Stimulated activated CD8-positive, alpha-beta memory T cell treated with anti-CD3 and anti-CD28 coated beads, Interleukin-15, amount 100 ng/mL, for 48 hours (primary cell): Measurements from ENCODE around the gene TSPAN11.
"Not testable (repeated sequence)": the region's sequence is repeated elsewhere in the genome, so short reads cannot be mapped to it uniquely, and the experiment has no call there.

ENCODE experiments used
- DNase-seq, 2 donors: peaks; one replicate each; pipeline ENCODE4 v3.0.0-alpha.2; 2020; ENCODE audit warnings: low read depth in 2 of 2

The TSPAN11 gene, protein sequence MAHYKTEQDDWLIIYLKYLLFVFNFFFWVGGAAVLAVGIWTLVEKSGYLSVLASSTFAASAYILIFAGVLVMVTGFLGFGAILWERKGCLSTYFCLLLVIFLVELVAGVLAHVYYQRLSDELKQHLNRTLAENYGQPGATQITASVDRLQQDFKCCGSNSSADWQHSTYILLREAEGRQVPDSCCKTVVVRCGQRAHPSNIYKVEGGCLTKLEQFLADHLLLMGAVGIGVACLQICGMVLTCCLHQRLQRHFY

DNA sequence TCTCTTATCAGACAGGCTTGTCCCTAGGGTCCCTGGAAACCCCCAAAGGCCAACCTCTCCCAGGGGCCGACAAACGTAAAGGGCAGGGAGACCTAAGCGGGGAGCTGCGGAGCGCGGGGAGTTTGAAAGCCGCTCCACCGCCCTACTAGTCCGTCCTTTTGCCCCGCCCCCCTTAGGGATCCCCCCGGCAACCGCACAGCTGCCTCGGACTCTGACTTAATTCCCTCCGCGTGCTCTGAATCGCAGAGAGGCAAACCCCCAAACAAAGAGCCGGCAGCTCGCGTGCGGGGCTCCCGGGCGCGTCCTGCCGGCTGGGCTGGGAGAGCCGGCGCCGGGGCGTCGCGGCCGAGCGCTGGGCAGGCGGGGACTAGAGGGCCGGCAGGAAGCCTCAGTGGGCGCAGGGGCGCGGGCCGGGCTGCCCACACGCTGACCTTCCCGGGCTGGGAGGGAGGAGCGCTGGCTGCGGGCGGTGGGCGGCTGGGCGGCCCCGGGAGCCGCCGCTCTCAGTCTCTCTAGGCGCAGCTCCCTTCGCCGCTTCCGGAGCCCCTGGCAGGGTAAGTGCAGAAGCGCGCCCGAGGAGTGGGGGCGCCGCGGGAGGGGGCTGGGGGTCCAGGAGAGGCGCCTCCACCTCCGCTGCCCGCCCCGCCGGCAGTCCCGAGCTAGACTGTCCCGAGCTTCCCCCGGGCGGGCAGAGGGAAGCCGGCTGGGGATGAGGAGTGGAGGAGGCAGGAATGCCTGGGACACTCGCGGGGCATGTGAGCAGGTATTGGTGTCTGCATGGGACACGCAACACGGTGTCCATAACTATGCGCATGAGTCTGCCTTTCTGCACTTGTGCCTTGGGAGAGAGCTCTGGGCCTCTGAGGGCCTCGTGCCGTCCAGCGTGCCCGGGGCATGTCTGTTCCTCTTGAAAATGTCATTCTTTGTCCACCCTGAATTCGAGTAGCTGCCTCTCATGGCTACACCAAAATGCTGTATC, at the start of gene TSPAN11:
TSPAN11 (plus strand) TSS at position 506 of the 979 bp plus-strand sequence. CDS start 27,244 bp downstream, outside the sequence.
- no peak for DNase-seq

DNA sequence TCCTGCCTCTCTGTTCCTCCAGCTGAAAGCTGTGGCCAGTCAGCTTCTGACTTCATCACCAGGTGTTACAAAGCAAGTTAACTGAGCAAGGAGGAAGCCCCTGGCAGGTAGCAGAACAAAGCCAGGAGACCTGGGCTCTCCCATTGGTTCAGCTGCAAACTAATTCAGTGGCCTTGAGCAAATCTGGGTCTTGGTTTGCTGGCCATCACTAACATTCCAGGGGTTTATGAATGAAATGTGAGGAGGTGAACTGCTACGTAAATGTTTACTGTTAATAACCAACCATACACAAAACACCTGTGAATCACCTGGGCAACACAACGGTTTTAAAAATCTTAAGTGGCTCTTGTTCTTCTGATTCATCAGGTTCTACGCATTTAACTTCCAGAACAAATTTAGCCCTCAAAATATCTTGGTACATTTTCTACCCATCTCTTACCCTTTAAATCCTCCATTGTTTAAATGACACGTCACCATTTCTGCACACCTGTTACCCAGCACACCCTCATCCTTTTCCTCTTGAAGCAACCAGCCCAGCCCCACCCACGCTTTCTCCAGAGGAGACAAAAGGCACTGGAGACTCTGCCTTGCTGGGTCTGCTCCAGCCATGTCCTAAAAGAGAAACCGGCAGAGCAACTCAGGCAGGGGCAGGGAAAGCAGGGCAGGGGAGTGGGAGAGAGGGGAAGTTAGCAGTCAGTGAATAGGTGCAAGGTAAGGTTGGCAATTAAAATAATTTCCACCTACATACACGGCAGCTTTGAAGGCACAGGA, 49.3 kb upstream of the TSPAN11 start:
- no peak for DNase-seq

DNA sequence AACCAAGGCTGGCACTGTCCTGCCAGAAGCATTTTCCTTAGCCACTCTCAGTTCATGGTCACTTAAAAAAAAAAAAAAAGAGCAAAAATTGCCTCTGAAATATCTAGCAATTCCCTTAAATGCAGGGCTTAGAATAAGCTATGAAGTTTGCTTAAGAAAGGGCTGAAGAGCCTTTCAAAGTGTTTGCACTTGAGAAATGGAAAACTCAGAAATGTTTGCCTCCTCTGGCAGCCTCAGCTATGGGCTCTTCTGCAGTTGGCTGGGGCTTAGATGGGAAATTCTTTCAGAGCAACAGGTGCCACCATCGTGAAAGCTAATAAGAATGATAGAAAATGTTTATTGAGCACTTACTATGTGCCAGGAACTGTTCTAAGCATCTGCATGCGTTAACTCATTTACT, 48.5 kb upstream of the TSPAN11 start:
- no peak for DNase-seq

DNA sequence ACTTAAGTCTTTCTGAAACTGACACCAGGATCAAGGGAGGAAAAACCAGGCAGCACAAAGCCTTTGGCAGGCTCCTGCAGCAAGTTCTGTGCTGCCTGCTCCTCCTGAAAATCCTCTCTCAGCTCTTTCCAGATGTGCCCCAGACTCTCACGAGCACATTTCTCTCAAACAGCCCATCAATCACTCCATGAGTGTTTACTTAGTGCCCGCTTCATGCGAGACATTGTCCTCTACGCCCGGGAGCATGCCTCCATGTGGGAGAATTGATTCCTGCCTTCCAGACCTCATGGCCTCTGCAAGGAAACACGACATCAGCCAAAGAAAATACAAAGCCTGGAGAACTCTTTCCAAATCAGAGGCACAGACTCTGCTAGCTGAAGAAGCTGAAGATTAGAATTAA, 46.5 kb upstream of the TSPAN11 start:
- DNase-seq: no peak

DNA sequence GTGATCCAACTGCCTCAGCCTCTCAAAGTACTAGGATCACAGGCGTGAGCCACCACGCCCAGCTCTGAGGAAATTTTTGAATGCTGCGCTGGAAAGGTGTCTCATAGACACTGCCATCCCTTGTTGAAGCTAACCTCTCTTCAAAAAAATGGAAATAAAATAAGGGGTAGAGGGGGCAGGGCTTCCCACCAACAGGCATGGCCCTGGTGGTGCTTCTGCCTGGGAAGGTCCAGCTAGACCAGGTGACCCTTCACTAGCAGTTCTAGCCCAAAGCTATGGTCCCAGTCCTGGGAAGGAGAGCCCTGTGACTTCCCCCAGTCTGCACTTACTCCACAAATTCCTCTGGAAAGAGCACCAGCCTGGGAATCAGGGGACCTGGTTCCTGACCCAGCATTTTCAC, 45.7 kb upstream of the TSPAN11 start:
- DNase-seq: no peak

DNA sequence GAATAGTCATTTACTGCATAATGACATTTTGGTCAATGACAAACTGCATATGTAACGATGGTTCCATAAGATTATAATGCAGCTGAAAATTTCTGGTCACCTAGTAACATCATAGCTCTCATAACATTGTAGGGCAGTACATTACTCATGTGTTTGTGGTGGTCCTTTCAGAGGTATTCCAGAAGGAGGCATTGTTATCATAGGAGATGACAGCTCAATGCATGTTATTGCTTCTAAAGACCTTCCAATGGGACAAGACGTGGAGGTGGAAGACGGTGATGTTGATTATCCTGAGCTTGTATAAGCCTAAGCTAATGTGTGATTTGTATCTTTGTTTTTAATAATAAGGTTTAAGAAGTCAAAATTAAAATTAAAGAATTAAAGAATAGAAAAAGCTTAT, 43.8 kb upstream of the TSPAN11 start:
- DNase-seq: no peak

DNA sequence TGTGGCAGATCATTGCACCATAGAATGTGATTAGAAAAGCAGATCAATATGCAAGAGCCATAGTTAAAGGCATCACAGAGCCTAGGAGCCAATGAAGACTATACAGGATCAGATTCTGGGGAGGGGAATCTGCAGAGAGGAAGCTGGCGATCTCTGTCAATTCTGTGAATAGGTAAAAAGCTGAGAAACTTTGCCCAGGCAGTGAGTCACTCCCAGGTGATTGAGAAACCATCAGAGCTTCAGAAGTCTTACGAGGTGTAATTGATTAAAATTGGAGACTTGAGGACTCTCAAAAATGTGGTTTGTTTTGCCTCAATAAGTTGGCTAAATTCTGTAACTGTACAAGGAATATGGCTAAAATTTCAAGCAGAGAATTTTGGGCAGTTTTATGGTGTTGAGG, 41.7 kb upstream of the TSPAN11 start:
- no peak for DNase-seq

DNA sequence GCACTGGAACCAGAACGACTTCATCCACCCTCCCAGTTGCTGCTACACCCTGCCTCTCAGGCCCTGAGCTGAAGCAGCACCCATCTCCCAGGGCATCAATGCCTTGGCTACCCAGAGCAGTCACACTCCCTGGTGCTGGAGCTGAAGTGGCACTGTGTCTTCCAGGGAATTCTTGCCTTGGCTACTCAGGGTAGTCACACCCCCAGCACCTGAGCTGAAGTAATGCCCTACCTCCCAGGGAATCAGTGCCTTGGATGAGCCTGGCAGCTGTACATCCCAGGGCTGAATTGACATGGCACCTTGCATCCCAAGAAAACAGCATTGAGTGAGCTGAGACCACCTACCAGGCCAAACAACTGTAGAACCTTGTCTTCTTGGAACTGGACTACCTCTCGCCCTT, 41.2 kb upstream of the TSPAN11 start:
- DNase-seq: no peak

DNA sequence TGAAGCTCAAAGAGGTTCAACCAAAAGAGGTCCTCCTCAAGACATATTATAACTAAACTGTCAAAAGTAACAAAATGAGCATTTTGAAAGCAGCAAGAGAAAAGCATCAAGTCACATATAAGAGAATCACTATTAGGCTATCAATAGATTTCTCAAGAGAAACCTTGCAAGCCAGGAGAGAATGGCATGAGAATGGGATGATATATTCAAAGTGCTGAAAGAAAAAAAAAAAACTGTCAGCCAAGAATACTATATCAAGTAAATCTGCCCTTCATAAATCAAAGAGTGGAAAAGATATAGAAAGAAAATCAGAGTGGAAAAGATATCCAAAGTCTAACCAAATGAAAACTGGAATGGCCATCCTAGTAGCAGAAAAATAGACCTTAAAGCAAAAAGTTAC, 39.3 kb upstream of the TSPAN11 start:
- no peak for DNase-seq

DNA sequence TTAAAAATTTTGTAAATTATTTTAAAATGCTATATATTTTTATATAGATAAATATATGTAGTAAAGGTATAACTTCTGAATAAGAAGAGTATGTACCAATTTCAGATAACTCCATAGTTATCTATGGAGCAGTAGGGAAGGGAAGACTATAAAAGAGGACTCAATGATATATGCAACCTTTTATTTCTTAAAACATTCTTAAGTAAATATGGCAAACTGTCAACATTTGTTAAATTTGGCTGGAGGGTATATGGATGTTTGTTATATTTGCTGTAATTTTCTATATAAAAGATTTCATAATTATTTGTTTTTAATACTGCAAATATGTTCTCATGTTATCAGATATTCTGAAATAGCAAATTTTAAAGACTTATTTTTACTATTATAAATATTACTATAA, 38.3 kb upstream of the TSPAN11 start:
- DNase-seq: no peak

DNA sequence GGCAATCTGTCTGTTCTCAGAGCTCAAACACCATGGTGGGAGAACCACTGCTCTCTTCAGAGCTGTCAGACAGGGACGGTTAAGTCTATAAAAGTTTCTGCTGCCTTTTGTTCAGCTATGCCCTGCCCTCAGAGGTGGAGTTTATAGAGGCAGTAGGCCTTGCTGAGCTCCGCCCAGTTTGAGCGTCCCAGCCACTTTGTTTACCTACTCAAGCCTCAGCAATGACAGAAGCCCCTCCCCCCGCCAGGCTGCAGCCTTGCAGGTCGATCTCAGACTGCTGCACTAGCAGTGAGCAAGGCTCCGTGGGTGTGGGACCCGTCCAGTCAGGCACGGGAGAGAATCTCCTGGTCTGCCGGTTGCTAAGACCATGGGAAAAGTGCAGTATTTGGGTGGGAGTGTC, 32.0 kb upstream of the TSPAN11 start:
- DNase-seq: not testable (repeated sequence)

DNA sequence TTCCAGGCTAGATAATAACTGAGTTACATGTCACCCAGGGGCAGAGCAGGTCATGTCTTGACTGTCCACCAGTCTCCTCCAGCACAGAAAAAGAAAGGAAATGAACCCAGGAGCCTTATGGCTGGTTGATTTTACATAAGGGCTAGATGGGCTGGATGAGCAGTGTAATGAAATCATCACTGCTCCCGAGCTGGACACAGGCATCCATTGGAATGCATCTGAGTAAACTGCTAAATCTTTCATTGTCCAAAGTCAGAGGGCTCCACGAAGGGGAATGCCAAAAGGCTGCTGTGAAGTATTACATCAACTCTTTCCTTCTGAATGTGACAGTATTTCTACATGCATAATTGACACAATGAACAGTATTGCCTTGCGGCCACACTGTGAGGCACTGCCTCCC, 30.1 kb upstream of the TSPAN11 start:
- DNase-seq: no peak

DNA sequence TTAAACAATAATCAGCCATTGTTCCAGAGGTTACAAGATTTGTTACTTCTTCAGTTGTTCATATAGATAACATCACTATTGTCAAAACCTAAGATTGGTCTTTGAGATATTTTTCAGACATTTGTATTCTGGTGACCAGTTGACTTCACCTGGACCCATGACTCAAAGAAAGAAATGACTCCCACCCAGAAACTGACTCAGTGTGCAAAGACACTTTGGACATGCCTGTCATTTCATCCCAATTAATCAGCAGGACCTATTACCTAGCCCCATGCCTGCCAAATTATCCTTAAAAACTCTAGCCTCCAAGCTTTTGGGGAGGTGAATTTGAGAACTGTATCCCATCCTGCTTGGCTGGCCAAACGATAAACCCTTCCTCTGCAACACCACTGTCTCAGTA, 27.7 kb upstream of the TSPAN11 start:
- no peak for DNase-seq

DNA sequence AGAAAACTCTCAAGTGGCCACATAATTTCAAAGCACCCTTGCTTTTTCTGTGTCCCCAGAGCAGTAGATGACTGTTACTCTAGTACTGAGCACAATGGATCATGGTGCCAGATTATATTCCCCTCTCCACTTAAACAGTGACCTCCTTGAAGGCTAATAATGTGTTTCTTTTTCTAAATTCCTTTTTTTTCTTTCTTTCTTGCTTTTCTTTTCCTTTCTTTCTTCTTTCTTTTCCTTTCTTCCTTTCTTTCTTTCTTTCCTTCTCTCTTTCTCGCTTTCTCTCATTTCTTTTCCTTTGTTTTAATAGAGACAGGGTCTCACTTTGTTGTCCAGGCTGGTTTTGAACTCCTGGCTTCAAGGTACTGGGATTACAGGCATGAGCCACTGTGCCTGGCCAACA, 26.2 kb upstream of the TSPAN11 start:
- DNase-seq: no peak

DNA sequence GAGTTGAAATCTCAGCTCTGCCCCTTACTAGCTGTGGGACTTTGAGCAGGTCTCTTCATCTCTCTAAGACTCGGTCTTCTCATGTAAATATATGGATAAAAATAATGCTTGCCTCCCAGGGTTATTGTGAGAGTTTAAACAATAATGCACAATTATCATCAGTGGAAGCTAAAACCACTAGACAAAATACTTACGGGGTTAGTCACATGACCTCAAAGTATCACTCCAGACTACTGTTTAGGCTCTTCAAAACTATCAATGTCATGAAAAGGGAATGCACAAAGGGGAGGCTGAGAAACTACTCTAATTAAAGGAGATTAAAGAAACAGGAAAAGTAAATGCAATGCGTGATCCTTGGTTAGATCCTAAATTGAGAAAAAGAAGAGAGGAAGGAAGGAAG, 24.5 kb upstream of the TSPAN11 start:
- DNase-seq: no peak

DNA sequence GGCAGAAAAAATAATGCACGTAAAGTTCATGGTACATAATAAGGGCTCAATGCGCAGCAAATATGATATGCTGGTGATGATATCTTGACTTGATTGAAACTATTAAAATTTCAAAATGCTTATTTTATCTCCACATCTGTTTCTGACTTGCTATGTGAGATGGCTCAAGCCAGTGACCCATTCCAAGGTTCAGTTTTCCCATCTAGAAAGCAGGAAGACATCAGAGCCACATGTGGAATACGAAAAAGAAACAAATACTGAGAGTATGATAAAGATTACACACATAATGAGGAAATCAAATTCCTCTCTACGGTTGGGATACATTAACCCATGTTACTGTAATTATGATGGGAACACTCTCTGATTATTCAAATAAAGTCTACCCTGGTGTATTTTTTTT, 24.0 kb upstream of the TSPAN11 start:
- DNase-seq: no peak

DNA sequence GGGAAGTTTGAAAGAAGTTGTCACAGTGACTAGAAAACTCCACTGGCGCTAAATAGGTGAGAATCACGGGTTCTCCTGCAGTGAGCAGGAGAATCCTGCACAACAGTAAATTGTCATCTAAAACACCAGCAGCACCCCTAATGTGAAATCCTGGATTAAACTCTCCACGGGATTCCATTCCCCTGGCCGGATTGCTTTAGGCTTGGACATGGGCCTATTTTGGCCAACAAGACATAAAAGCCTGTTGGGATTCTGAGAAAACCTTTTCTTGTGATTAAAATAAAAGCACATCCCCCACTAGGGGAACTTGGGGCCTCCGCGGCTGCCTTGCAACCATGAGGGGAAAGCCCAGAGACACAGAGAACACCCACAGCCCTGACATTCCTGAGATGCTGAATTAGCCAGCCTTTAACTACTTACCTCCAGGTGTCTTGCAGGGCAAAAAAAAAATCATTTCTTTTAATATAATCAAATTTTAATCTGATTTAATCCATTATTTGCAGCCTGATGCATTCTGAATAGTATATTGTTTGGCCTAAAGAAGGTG, 21.0 kb upstream of the TSPAN11 start:
- DNase-seq: no peak

DNA sequence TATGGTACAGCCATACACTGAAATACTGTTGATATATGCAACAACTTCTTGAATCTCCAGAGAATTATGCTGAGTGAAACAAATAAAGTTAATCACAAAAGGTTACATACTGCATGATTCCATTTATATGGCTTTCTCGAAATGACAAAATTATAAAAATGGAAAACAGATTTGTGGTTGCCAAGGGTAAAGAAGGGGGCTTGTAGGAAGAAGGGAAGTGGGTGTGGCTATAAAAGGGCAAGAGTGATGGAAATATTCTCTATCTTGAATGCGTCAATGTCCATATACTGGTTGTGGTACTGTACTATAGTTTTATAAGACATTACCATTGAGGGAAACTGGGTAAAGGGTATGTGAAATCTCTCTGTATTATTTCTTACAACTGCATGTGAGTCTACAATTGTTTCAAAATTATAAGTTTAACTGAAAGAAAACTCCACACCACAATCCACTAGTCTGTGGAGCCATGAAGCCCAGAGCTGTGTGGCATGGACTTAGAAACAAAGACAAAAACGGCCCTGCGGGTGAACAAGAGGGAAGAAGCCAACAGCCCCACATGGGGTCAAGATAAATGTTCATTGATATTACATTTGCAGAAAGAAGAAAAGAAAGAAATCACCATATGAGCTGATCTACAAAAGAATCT, 18.3 kb upstream of the TSPAN11 start:
- no peak for DNase-seq

DNA sequence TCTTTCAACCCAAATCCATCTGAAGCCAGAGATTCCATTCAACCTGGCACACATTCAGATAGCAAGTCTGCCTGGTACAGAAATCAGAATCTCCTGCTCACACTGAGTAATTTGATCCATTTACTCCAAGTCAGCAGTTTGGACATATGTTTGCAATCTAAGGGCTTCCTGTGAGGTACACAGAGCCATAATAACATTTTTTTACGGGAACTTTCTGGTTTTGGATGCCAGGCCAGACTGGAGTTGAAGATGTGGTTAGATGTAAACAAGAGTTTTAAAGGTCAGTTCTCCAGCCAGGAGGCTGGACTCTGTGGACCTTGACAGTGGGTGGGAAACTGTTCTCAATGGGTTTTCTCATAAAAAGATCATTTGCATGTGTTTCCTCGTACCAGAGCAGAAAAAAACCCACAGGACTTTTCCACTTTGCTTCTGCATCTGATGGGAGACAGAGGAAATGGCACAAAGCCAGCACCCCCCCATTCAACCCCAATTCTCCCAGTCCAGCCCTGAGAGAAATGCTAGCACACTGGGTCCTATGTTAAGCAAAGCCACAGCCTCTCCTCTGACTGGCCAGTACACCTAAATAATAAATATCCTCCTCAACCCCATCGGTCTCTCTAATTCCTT, 17.7 kb upstream of the TSPAN11 start:
- DNase-seq: no peak

DNA sequence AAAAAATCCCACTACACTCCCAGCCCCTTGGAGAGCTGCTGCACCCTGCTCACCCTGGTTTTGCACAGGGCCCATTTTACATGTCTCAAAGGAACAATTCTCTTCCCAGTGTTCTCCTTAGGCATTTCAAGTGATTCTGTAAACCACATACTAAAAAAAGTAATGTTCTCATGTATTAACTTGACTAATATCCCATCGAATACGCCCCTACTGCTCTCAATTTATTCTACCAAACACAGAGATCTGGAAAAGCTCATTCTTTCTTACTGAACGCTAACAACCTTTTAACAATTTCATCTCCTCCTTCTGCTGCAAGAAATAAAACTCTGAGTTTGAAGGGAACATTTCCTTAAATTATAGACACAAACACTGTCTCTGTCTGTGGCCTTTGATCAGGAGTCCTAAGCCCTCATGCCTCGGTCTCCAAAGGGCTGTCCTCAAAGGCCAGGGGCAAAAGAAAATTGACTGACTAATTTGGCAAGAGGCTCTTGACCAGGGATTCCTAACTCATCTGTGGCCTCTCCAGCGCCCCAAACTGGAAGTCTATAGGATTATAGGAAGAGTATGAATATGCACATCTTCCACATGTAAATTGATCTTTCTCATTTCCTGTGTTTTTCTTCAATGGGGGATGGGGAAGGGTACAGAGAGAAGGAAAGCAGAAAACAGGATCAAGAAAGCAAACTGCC, 17.1 kb upstream of the TSPAN11 start:
- no peak for DNase-seq

DNA sequence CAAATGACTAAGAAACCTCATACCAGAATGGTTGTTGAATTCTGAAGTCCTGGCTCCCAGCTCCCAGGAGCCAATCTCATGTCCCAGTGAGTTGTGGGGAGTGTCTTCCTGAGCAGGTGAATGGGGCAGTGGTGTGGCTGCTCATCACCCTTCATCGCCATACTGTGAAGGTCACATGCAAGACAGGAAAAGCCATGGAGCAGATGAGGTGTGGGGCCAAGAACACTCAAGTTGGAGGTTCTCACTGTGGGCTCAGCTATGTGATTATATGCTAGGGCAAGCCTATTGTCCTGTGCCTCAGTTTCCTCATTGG, 16.6 kb upstream of the TSPAN11 start:
- DNase-seq: no peak
